ENCODE measurements around the gene KCNQ1.

GRCh38 chr11:2448661-2449547, 4.1 kb downstream of the KCNQ1 start:
- TF ChIP-seq, protein P1, sequence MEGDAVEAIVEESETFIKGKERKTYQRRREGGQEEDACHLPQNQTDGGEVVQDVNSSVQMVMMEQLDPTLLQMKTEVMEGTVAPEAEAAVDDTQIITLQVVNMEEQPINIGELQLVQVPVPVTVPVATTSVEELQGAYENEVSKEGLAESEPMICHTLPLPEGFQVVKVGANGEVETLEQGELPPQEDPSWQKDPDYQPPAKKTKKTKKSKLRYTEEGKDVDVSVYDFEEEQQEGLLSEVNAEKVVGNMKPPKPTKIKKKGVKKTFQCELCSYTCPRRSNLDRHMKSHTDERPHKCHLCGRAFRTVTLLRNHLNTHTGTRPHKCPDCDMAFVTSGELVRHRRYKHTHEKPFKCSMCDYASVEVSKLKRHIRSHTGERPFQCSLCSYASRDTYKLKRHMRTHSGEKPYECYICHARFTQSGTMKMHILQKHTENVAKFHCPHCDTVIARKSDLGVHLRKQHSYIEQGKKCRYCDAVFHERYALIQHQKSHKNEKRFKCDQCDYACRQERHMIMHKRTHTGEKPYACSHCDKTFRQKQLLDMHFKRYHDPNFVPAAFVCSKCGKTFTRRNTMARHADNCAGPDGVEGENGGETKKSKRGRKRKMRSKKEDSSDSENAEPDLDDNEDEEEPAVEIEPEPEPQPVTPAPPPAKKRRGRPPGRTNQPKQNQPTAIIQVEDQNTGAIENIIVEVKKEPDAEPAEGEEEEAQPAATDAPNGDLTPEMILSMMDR (IDR thresholded peaks at IDR 0.05) = no peak
- no peak for TF ChIP-seq POLR2AphosphoS5 (IDR thresholded peaks at IDR 0.05)
- no peak for TF ChIP-seq POLR2A (IDR thresholded peaks at IDR 0.05)
- TF ChIP-seq EP300 (IDR thresholded peaks at IDR 0.05) = no peak
